Measurements from ENCODE around the gene SRRT. TPM values are rescaled to one million over a fixed set of nuclear protein-coding genes. Genes with fewer than 3 reads are reported as not detected.
A peak's percentile ranks its signal among the peaks of the same experiment; 100 is the strongest.
"Not testable (repeated sequence)": the region's sequence is repeated elsewhere in the genome, so short reads cannot be mapped to it uniquely, and the experiment has no call there.

The SRRT gene
- total RNA-seq, 1 experiment from 2014 or later: 102 TPM

DNA sequence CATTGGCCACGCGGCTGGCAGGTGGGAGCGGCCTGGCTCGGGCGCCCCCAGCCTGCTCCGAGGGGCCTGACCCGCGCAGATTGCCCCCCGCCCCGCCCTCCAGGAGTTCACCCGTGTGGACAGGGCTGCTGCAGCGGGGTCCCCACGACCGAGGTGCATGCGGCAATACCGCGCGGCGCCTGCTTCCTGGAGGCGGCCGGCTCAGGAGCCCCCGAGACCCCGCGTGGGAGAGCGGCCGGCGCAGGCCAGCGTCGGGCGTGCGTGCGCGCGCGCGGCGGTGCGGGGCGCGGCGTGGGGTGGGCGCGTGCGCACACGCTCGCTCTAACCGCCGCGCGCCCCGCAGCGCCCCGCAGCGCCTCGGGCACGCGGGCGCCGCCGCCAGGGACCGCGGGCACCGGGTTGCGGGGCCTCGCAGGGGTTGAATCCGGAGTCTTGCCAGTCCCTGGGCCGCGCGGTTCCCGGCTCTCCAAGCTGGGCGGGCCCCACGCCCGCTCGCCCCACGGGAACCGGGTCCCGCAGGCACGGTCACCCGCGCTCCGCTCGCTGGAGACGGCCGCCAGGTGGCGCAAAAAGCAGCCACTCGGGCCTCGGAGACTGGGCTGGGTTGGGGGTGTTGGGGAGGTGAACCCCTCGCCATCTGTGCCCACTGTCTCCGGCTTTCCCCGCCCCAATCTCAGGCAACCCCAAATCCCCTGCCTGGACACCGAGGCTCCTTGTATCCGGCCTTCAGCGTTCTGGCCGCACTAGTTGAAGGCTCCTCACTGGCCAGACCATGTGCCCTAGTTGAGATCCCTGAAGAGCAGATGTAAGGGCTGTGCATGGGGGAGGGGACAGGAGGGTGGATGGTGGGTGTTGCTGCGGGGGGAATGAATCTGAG, 22.1 kb downstream of the SRRT start:
- no peak overlapping the region for H3K4me3 ChIP-seq
- no peaks in the 10 kb centered on the region for H3K9me3 ChIP-seq
- H3K36me3 ChIP-seq: no peaks in the 10 kb centered on the region
- DNase-seq: no peak
- H3K27me3 ChIP-seq: peaks cover 15% of the 10 kb centered on the region

DNA sequence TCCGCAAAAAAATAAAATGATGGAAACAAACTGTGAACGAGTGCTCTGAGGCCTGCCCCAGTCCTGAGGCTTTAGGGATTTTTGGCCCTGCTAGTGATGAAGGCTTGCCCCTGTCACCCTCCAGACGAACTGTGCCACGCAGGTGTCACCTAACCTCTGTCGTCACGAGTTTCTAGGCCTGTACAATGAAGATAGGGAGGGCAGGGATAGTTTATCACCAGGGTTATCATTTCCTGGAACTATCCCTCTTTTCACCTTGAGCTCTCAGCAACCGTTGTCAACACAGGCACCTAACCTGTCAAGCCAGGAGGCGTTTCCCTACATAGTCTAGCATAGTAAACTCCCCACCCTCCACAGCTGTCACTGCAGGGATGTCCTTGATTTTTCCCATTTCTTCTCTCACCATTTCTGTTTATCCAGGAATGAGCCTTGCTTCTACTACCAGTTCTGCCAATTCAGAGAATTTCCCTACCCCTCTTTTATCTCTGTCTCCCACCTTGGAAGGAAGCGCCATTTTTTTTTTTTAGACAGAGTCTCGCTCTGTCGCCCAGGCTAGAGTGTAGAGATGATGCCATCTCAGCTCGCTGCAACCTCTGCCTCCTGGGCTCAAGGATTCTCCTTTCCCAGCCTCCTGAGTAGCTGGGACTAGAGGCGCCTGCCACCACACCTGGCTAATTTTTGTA, 23.0 kb downstream of the SRRT start:
- no peak for DNase-seq
- peaks cover 15% of the 10 kb centered on the region for H3K27me3 ChIP-seq
- H3K4me3 ChIP-seq: no peak overlapping the region
- H3K9me3 ChIP-seq: no peaks in the 10 kb centered on the region
- H3K36me3 ChIP-seq: no peaks in the 10 kb centered on the region

DNA sequence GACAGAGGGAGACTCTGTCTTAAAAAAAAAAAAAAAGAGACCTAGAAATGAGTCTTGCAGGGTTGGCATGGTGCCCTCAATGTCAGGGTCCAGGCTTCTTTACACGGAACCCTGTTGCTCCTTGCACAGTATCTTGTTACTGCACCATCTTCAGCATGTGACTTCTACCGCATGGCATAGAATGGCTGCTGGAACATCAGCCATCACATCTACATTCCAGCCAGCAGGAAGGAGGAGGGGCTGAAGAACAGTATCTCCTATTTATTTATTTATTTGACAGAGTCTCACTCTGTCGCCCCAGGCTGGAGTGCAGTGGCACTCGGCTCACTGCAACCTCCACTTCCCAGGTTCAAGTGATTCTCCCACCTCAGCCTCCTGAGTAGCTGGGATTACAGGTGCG, 24.5 kb downstream of the SRRT start:
- DNase-seq: no peak
- Histone ChIP-seq H3K27me3 (peaks cover 15% of the 10 kb centered on the region), H3K4me3 (no peak overlapping the region), H3K9me3 (no peaks in the 10 kb centered on the region), H3K36me3 (no peaks in the 10 kb centered on the region)

DNA sequence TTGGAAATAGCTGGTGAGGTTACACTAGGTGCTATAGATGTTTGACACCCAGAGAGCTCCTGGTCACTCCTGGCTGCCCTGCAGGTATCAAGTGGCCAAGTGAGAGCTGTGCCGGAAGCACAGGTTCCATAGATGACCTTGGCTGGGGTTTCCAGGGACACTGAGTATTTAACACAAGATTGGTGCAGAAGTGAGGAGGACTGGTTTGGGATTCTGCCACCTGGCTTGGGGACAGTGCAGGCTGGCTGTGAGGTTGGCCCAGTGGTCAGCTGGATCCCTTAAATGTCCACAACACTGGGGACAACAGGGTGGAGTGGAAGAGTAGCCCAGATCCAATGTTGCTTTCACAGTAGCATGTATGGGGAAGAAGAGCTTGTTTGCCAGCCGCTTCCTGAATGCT, 26.1 kb downstream of the SRRT start:
- DNase-seq: no peak
- no peak overlapping the region for H3K4me3 ChIP-seq

DNA sequence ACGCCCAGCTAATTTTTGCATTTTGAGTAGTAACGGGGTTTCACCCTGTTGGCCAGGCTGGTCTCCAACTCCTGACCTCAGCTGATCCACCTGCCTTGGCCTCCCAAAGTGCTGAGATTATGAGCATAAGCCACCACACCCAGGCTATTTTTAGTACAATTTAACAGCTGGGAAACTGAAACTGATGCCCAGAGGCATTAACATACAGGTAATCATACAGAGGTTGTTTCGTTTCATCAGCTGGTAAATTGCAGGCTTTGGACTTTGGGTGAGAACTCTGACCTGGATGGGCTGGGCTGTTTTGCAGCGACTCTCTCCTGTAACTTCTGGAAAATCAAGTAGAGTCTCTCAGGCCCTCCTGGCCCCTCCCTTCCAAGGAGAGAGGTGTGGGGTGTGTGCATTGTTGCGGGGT, 27.0 kb downstream of the SRRT start:
- no peak for DNase-seq
- no peaks in the 10 kb centered on the region for H3K27me3 ChIP-seq

More for the DNA sequence above, 26.1 kb downstream of the SRRT start:
- peaks cover 7% of the 10 kb centered on the region for H3K27me3 ChIP-seq
- H3K36me3 ChIP-seq: no peaks in the 10 kb centered on the region
- no peaks in the 10 kb centered on the region for H3K9me3 ChIP-seq

DNA sequence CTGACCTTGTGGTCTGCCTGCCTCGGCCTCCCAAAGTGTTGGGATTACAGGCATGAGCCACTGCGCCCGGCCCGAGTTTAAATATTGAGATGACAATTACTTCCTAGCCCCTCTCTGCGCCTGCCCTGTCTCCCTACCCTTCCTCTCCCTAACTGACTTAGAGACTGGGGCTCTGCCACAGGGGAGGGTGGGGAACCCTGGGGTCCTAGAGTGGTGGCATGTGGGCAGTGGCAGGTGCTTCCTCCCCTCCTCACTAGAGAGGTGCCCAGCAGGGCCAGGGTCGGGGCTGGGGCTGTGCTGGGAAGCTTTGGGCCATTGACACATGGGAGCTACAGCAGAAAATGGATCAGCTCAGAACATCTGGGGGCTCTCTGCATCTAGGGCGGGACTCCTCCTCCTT, 27.7 kb downstream of the SRRT start:
- Histone ChIP-seq H3K27me3 (no peaks in the 10 kb centered on the region), H3K4me3 (no peak overlapping the region), H3K9me3 (no peaks in the 10 kb centered on the region), H3K36me3 (no peaks in the 10 kb centered on the region)
- no peak for DNase-seq

More for the DNA sequence above, 27.0 kb downstream of the SRRT start:
- no peaks in the 10 kb centered on the region for H3K9me3 ChIP-seq
- H3K36me3 ChIP-seq: no peaks in the 10 kb centered on the region
- H3K4me3 ChIP-seq: no peak overlapping the region

DNA sequence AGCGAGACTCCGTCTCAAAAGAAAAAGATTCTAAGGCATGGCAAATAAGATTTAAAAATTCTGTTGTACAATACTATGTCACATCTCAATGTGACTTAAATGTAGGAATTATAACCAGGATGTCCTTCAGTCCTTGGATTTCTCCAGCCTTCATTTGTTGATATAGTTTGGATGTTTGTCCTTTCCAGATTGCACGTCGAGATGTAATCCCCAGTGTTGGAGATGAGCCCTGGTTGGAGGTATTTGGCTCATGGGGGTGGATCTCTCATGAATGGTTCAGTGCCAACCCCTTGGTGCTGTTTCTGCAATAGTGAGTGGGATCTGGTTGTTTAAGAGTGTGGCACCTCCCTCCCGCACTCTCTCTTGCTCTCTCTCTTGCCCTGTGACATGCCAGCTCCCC, 33.6 kb downstream of the SRRT start:
- no peak for DNase-seq
- no peak overlapping the region for H3K4me3 ChIP-seq
- H3K9me3 ChIP-seq: no peaks in the 10 kb centered on the region
- H3K36me3 ChIP-seq: no peaks in the 10 kb centered on the region
- no peaks in the 10 kb centered on the region for H3K27me3 ChIP-seq

DNA sequence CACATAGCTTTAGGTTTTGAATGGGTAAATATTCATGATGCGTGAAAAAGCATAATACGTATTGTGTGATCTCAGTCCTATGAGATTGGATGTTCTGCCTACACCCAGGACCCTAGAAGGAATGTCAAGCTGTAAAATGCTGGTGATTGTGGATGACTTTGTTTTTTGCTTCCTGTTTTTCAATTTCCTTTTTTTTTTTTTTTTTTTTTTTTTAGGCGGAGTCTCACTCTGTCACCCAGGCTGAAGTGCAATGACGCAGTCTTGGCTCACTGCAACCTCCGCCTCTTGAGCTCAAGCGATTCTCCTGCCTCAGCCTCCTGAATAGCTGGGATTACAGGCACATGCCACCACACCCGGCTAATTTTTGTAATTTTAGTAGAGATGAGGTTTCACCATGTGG, 35.5 kb downstream of the SRRT start:
- not testable (repeated sequence) for H3K9me3 ChIP-seq, H3K36me3 ChIP-seq, DNase-seq, H3K4me3 ChIP-seq, H3K27me3 ChIP-seq

DNA sequence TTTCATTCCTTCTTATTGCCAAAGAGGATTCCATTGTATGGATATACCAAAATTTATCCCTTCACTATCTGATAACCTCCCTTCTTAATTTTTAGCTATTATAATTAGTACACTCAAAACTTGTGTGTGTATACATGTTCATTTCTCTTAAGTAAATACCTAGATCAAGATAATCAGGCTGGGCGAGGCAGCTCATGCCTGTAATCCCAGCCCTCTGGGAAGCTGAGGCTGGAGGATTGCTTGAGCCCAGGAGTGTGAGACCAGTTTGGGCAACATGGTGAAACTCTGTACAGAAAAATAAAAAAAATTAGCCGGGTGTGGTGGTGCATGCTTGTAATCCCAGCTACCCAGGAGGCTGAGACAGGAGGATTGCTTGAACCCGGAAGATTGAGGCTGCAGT, 36.6 kb downstream of the SRRT start:
- H3K36me3 ChIP-seq: no peaks in the 10 kb centered on the region
- H3K9me3 ChIP-seq: no peaks in the 10 kb centered on the region
- no peaks in the 10 kb centered on the region for H3K27me3 ChIP-seq
- no peak overlapping the region for H3K4me3 ChIP-seq
- no peak for DNase-seq

DNA sequence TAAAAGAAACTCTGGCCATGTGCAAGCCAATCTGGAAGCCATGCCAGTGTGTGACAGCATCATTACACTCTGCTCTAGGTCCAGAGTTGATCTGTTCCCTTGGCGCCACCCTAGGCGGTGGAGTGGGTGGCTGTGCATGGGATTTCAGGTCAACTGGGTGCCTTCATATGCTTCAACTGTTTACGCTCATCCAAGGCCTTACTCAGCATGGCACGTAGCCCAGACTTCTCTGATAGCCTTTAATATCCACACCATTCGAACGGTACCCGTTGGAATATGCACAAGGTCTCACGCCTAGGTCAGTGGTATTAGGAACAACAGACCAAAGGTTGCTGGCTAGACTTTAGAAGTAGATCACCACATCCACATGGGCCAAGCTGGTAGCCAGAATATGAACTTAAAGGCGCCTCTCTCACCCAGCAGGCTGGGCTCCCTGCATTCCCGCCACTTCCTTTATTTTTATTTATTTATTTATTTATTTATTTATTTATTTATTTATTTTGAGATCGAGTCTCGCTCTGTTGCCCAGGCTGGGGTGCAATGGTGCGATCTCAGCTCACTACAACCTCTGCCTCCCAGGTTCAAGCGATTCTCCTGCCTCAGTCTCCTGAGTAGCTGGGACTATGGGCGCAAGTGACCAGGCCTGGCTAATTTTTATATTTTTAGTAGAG, 39.4 kb downstream of the SRRT start:
- no peaks in the 10 kb centered on the region for H3K36me3 ChIP-seq
- H3K9me3 ChIP-seq: no peaks in the 10 kb centered on the region
- H3K27me3 ChIP-seq: no peaks in the 10 kb centered on the region
- peak; percentile 79 for DNase-seq
- H3K4me3 ChIP-seq: no peak overlapping the region

DNA sequence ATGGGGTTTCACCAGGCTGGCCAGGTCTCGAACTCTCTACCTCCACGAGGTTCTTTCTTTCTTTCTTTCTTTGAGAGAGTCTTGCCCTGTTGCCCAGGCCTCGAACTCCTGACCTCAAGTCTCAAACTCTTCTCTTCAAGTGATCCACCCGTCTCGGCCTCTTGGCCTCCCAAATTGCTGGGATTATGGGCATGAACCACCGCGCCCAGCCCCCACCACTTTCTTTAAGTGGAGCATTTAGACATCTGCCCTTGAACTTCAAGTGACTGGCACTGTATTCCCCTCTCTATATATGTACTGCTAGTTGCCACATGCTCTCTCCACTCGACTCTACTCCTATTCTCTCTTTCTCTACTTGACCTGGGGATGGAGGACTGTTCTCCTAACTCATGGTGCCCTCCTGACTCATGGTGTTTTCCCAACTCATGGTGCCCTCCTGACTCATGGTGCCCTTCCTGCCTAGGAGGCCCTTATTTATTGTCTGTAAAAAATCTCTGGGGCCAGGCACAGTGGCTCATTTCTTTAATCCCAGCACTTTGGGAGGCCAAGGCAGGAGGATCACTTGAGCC, 40.1 kb downstream of the SRRT start:
- no peak overlapping the region for H3K4me3 ChIP-seq
- H3K27me3 ChIP-seq: no peaks in the 10 kb centered on the region
- DNase-seq: peak; percentile 52
- H3K36me3 ChIP-seq: no peaks in the 10 kb centered on the region
- H3K9me3 ChIP-seq: no peaks in the 10 kb centered on the region

DNA sequence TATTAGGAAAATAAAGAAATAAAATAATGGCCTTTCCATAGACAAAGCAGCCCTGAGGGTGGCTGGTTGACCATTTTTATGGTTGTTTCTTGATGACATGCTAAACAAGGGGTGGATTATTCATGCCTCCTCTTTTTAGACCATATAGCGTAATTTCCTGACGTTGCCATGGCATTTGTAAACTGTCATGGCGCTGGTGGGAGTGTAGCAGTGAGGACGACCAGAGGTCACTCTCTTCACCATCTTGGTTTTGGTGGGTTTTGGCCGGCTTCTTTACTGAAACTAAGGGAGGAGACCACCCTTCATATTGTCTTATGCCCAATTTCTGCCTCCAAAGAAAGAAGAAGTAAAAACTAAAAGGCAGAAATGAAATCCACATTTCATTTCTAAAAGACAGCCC, 44.4 kb downstream of the SRRT start:
- H3K27me3 ChIP-seq, H3K4me3 ChIP-seq, H3K9me3 ChIP-seq, DNase-seq, H3K36me3 ChIP-seq: not testable (repeated sequence)

DNA sequence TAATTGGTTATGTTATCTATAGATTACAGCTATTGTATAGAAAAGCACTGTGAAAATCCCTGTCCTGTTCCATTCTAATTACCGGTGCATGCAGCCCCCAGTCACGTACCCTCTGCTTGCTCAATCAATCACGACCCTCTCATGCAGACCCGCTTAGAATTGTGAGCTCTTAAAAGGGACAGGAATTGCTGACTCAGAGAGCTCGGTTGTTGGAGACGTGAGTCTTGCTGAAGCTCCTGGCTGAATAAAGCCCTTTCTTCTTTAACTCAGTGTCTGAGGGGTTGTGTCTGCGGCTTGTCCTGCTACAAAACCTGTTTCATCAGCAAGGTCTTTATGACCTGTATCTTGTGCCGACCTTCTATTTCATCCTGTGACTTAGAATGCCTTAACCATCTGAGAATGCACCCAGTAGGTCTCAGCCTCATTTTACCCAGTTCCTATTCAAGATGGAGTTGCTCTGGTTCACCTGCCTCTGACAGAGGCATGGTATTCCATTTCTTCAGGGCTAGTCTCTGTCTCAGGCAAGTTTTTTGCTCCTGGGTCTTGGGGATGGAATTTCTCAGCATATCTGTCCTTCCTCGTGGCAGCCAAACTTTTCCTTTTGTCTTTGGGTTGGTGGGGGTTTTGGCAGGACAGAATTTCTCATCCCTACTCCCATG, 45.0 kb downstream of the SRRT start:
- H3K36me3 ChIP-seq, H3K4me3 ChIP-seq, DNase-seq, H3K9me3 ChIP-seq, H3K27me3 ChIP-seq: not testable (repeated sequence)

DNA sequence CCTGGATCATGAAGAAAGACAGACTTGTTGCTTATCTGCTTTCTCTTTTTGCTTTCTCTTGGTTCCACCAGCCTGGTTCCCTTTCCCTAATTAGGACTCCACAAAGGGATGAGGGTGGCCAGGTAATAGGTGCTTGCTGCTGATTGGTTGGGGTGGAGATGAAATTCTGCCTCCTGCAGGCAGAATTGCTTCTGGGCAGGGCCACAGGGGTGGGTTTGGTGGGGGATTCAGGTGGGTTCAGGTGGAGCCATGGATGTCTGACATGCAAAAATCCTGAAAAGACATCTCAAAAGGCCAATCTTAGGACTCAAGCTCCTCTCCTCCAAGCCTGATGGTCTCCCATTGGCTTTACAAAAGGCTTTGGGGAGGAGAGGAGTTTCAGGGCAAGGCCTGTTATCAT, 46.1 kb downstream of the SRRT start:
- Histone ChIP-seq H3K9me3 (no peaks in the 10 kb centered on the region), H3K36me3 (no peaks in the 10 kb centered on the region), H3K4me3 (no peak overlapping the region), H3K27me3 (no peaks in the 10 kb centered on the region)
- DNase-seq: no peak

DNA sequence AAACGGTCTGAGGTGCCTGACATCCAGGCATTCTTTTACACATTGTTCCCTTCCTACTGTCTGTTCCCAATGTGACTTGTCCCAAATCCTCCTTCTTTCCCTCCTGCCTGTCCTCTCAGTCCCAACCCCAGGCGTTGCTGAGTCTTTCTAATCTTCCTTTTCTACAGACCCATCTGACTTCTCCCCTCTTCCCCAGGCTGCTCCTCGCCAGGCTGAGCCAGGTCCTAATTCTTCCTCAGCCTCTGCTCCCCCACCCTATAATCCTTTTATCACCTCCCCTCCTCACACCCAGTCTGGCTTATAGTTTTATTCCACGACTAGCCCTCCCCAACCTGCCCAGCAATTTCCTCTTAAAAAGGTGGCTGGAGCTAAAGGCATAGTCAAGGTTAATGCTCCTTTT, 48.7 kb downstream of the SRRT start:
- not testable (repeated sequence) for DNase-seq, H3K9me3 ChIP-seq, H3K27me3 ChIP-seq, H3K4me3 ChIP-seq, H3K36me3 ChIP-seq

DNA sequence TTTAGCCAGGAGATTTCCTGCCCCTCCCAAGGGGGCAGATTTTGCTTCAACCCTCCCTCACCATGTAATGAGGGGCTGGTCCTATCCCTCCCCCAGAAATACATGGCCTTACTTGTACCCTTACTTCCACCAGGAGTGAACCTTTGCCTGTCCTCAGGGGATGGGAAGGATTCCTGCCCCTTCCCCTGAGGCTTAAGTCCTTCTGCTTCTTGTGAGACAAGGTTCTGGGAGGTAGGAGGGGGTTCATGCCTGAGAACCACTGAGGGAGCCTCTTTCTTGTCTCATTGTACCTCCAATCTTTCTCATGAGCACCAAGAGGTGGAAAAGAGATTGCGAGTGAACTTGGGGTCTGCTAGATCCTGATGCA, 54.9 kb downstream of the SRRT start:
- no peaks in the 10 kb centered on the region for H3K9me3 ChIP-seq
- no peak for DNase-seq
- no peaks in the 10 kb centered on the region for H3K27me3 ChIP-seq
- H3K4me3 ChIP-seq: no peak overlapping the region
- no peaks in the 10 kb centered on the region for H3K36me3 ChIP-seq

DNA sequence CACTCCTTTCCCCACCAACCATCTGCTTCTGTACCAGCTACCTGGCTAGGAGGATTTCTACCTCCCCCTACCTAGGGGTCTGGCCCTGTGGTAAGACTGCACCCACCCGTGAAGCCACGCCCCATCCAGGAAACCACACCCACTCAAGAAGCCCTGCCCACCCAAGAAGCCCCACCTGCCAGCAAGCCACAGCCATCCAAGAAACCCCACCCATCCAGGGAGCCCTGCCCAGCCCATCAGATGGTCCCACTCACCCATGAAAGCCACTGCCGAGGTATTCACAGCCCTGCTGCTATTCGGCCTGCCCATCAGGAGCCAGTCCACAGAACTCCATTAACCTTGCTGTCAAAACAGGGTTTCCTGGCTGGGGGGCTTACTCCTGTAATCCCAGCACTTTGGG, 58.8 kb downstream of the SRRT start:
- Histone ChIP-seq H3K9me3 (no peaks in the 10 kb centered on the region), H3K27me3 (no peaks in the 10 kb centered on the region), H3K4me3 (no peak overlapping the region), H3K36me3 (no peaks in the 10 kb centered on the region)
- no peak for DNase-seq

Measured in MG63 (cell line).